H1 (cell line): ENCODE measurements around the gene TPBGL. TPM values are rescaled to one million over a fixed set of nuclear protein-coding genes. Genes with fewer than 3 reads are reported as not detected.

ENCODE experiments used
- CHD2 ChIP-seq: IDR thresholded peaks from 2 replicates; pipeline ENCODE4 v1.6.1; 2012; ENCODE audit warnings: low read length, improper control_type of control experiment
- EGR1 ChIP-seq: IDR thresholded peaks from 2 replicates; pipeline ENCODE4 v1.6.1; 2011; ENCODE audit warnings: low read depth, low read length, borderline replicate concordance
- PHF8 ChIP-seq: fragments of 200-600 bp; sonication (generic); conservative IDR thresholded peaks from 2 replicates; pipeline ENCODE4 v1.7.1; 2012; ENCODE audit warnings: low read depth, mild to moderate bottlenecking, inconsistent platforms, low read length, moderate library complexity
- TBP ChIP-seq: IDR thresholded peaks from 2 replicates; pipeline ENCODE4 v1.6.1; 2011; ENCODE audit warnings: low read depth, low read length, improper control_type of control experiment
- polyA plus RNA-seq, 7 experiments: library from polyadenylated mRNA; depleted of rRNA in 3 of 7; stranded (reverse) in 5 of 7; unstranded in 2 of 7; fragments of >200 nt in 5 of 7; fragments of 200-250 nt in 2 of 7; gene quantifications; 1 replicate in 5 of 7; 2 replicates in 1 of 7; 4 replicates in 1 of 7; pipeline versions ENCODE4 v1.2.1 to v1.2.3, GENCODE V29; 2011 to 2013; ENCODE audit warnings: missing spikeins in 2 of 7, mixed read lengths in 2 of 7
- total RNA-seq: library from RNA; stranded (reverse); fragmentation: NEBNext Ultra II Directional; extraction: Animal tissue kit (Norgen Biotek cat#: 25700); gene quantifications from 2 replicates; pipeline ENCODE4 v1.2.1, GENCODE V29; 2021

The TPBGL gene
- total and polyA plus RNA-seq, 2 of the 8 experiments (the other 6 are each of a cell fraction or from before 2014, with no cell fraction given): 0.26 to 0.37 TPM

GRCh38 chr11:75193711-75194110 lies 46.9 kb upstream of the TPBGL start (continued):
- TF ChIP-seq EGR1: no peak
- TF ChIP-seq PHF8: no peak
- no peak for TF ChIP-seq TBP
- TF ChIP-seq CHD2: no peak
- TF ChIP-seq, all 59 proteins: peak for 0
